Liver (tissue), 9 donors: ENCODE results near the gene CFAP68. TPM values are rescaled to one million over a fixed set of nuclear protein-coding genes. Genes with fewer than 3 reads are reported as not detected.

ENCODE experiments used
- DNase-seq: peaks from one replicate; pipeline ENCODE4 v3.0.0-alpha.2; 2017; ENCODE audit warnings: low spot score
- H3K27ac ChIP-seq, 2 donors: one replicate each; pipeline ENCODE4 v1.7.0; 2013; ENCODE audit warnings: inconsistent platforms in 2 of 2, low read length in 2 of 2, control low read depth in 1 of 2, low read depth in 1 of 2, mild to moderate bottlenecking in 1 of 2
- H3K27me3 ChIP-seq, 4 donors: one replicate each; pipeline versions ENCODE4 v1.6.1 to v1.7.0; 2013; ENCODE audit warnings: low read length in 3 of 4, inconsistent platforms in 1 of 4, mild to moderate bottlenecking in 1 of 4, moderate library complexity in 1 of 4; ENCODE audit not compliant: control insufficient read depth in 4 of 4, insufficient read depth in 4 of 4
- H3K36me3 ChIP-seq, 4 donors: one replicate each; pipeline versions ENCODE4 v1.6.1 to v1.7.0; 2013; ENCODE audit warnings: low read length in 3 of 4, mild to moderate bottlenecking in 3 of 4, low read depth in 1 of 4, moderate library complexity in 1 of 4; ENCODE audit not compliant: control insufficient read depth in 4 of 4, insufficient read depth in 3 of 4
- H3K4me1 ChIP-seq, 4 donors: one replicate each; pipeline versions ENCODE4 v1.6.1 to v1.7.0; 2013; ENCODE audit warnings: low read length in 3 of 4, mild to moderate bottlenecking in 3 of 4, moderate library complexity in 1 of 4; ENCODE audit not compliant: control insufficient read depth in 4 of 4, insufficient read depth in 4 of 4
- H3K4me3 ChIP-seq, 3 donors: one replicate each; pipeline versions ENCODE4 v1.6.1 to v1.7.0; 2013; ENCODE audit warnings: low read length in 3 of 3, control low read depth in 1 of 3, low read depth in 1 of 3, mild to moderate bottlenecking in 1 of 3
- H3K9ac ChIP-seq, 2 donors: one replicate each; pipeline ENCODE4 v1.7.0; 2013; ENCODE audit warnings: low read length in 2 of 2, mild to moderate bottlenecking in 2 of 2, moderate library complexity in 2 of 2, control low read depth in 1 of 2, low read depth in 1 of 2
- H3K9me3 ChIP-seq, 4 donors: one replicate each; pipeline versions ENCODE4 v1.6.1 to v1.7.0; 2013; ENCODE audit warnings: low read length in 3 of 4; ENCODE audit not compliant: control insufficient read depth in 4 of 4
- ATF3 ChIP-seq: IDR thresholded peaks from 2 replicates; pipeline ENCODE4 v1.6.1; 2016; ENCODE audit warnings: antibody characterized with exemption
- FOXA1 ChIP-seq: IDR thresholded peaks from 2 replicates; pipeline ENCODE4 v1.6.1; 2016; ENCODE audit warnings: antibody characterized with exemption
- FOXA2 ChIP-seq: IDR thresholded peaks from 2 replicates; pipeline ENCODE4 v1.6.1; 2016; ENCODE audit warnings: antibody characterized with exemption
- HNF4A ChIP-seq, 2 donors: conservative IDR thresholded peaks; 2 replicates each; pipeline ENCODE4 v1.6.1; 2016; ENCODE audit warnings: antibody characterized with exemption in 2 of 2, mild to moderate bottlenecking in 2 of 2
- HNF4G ChIP-seq: IDR thresholded peaks from 2 replicates; pipeline ENCODE4 v1.6.1; 2016; ENCODE audit warnings: antibody characterized with exemption
- JUND ChIP-seq, 2 donors: IDR thresholded peaks; 2 replicates each; pipeline ENCODE4 v1.6.1; 2016; ENCODE audit warnings: antibody characterized with exemption in 2 of 2
- NR2F2 ChIP-seq: IDR thresholded peaks from 2 replicates; pipeline ENCODE4 v1.6.1; 2016; ENCODE audit warnings: antibody characterized with exemption
- RAD21 ChIP-seq, 2 donors: IDR thresholded peaks; 2 replicates each; pipeline ENCODE4 v1.6.1; 2016; ENCODE audit warnings: antibody characterized with exemption in 2 of 2, mild to moderate bottlenecking in 2 of 2
- REST ChIP-seq: IDR thresholded peaks from 2 replicates; pipeline ENCODE4 v1.6.1; 2016; ENCODE audit warnings: antibody characterized with exemption, mild to moderate bottlenecking
- RXRA ChIP-seq, 2 donors: IDR thresholded peaks; 2 replicates each; pipeline ENCODE4 v1.6.1; 2017 to 2018; ENCODE audit warnings: antibody characterized with exemption in 2 of 2, mild to moderate bottlenecking in 1 of 2
- SP1 ChIP-seq: IDR thresholded peaks from 2 replicates; pipeline ENCODE4 v1.6.1; 2018; ENCODE audit warnings: antibody characterized with exemption, mild to moderate bottlenecking
- TAF1 ChIP-seq: conservative IDR thresholded peaks from 2 replicates; pipeline ENCODE4 v1.6.1; 2016; ENCODE audit warnings: antibody characterized with exemption, mild to moderate bottlenecking
- YY1 ChIP-seq: IDR thresholded peaks from 2 replicates; pipeline ENCODE4 v1.6.1; 2016; ENCODE audit warnings: antibody characterized with exemption, mild to moderate bottlenecking
- WGBS: extraction: QIAGEN DNeasy Blood & Tissue Kit; methylation state at CpG from one replicate; pipeline ENCODE4 v1.1.7; 2013; 5-methylcytosine and 5-hydroxymethylcytosine counted together
- polyA plus RNA-seq, 2 donors: library from polyadenylated mRNA; stranded (reverse) in 1 of 2; unstranded in 1 of 2; fragments of 200-250 nt in 1 of 2; fragments of >200 nt in 1 of 2; fragmentation: Nextera tagmentation in 1 of 2; extraction: Ambion mirVana in 1 of 2; gene quantifications; one replicate each; pipeline versions ENCODE4 v1.2.1 to v1.2.3, GENCODE V29; 2013 to 2015
- total RNA-seq, 2 donors: library from RNA; depleted of rRNA; stranded (reverse); fragments of >200 nt; gene quantifications; one replicate each; pipeline ENCODE4 v1.2.3, GENCODE V29; 2014
- TF ChIP-seq, protein P1 (sequence below): fragments of 150-350 bp; IDR thresholded peaks from 2 replicates; pipeline ENCODE4 v1.5.1; 2017; ENCODE audit warnings: improper control_type of control experiment, low read depth, low read length; ENCODE audit not compliant: missing input control
- TF ChIP-seq, protein P2 (sequence below): IDR thresholded peaks from 2 replicates; pipeline ENCODE4 v1.6.1; 2016; ENCODE audit warnings: antibody characterized with exemption
- TF ChIP-seq, protein P3 (sequence below): IDR thresholded peaks from 2 replicates; pipeline ENCODE4 v1.6.1; 2016; ENCODE audit warnings: antibody characterized with exemption
- donor health status: healthy.
- donor health status: healthy.
- donor health status: healthy.
- donor health status: healthy.
- donor health status: healthy.

The CFAP68 gene
- total and polyA plus RNA-seq, 4 donors, result 6.2 to 27.8 (median 13.8) TPM

DNA sequence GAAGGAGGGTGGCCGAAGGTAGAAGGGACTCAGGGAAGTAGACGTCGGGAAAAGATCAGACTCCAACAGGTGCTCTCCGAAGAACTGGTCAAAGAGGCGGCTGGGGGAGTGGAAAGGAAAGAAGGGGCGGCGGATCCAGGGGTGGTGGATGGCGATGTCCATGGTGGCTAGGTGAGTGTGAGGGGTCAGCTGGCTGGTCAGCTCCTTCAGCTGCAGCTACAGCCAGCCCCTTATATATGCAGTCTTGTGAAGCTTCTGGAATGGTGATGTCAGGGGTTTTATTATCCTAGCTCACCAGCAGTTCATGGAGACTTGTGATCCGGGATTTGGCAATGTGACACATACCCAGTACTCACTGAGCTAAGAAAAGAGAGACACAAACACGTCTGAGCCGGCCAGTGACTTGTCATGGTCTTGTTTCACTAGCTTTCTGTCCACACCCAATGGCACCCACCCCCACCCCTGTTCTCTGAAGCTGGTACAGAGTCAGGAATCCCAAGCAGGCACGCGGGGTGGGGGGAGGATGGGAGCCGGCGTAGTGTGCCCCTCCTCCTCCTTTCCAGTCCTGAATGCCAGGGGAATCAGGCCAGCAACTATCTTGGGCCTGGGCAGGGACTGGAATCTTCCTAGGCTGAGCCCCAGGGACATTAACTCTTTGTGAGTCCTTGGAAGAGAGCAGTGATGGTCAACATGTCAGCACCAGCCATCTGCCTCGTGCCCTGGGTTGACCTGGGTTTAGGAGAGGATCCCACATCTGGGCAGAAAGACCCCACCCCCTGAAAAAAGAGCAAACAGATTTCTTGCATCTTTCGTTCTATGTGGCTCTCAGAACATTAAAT is 32.4 kb downstream of the CFAP68 start, which contains the start of gene CRYAB:
Gene CRYAB (minus strand): TSS at position 208 of the 839 bp plus-strand sequence. CDS start 46 bp downstream, at position 162.
- no peaks in the 10 kb centered on the region for H3K9me3 ChIP-seq
- TF ChIP-seq SP1 (peak; percentile 34), YY1 (no peak)
- H3K36me3 ChIP-seq, result no peaks in the 10 kb centered on the region
- DNase-seq, result no peak
- peak within 1 kb of the TSS; percentile 50 to 62 for H3K27ac ChIP-seq
- H3K4me1 ChIP-seq, result no peaks in the 10 kb centered on the region
- H3K4me3 ChIP-seq, result peak within 1 kb of the TSS in 1 of 3 donors; percentile 11
- 54% methylated on average over 17 of the region's 17 CpGs for WGBS
- H3K9ac ChIP-seq, result no peak within 1 kb of the TSS
- H3K27me3 ChIP-seq, result no peaks in the 10 kb centered on the region

DNA sequence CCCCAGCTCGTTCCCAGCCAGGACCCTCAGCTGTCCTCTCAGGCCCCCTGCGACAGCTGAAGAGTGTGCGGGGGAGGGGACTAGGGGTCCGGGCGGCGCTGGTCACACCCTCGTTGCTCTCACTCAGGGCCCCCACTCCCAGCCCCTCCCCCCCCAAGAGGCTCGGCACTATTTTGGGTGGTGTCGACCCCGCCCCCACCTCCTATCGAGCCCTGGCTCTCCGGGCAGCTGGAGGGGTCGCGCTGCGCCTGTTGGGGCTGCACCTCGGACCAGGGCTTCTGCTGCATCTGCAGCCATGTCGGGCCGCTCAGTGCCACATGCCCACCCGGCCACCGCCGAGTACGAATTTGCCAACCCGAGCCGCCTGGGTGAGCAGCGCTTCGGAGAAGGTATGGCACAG is 33.2 kb downstream of the CFAP68 start, which contains the start of gene HSPB2:
Gene HSPB2 (plus strand): TSS at position 200 of the 400 bp plus-strand sequence. CDS start 96 bp downstream, at position 296.
- TF ChIP-seq ATF3 (no peak), SP1 (no peak), REST (no peak), FOXA2 (no peak), TAF1 (no peak), JUND (IDR thresholded peaks at IDR 0.05) (no peak), HNF4A (conservative IDR thresholded peaks at IDR 0.05) (no peak), FOXA1 (no peak), HNF4G (no peak), RAD21 (IDR thresholded peaks at IDR 0.05) (no peak), RXRA (IDR thresholded peaks at IDR 0.05) (no peak), NR2F2 (no peak), YY1 (no peak)
- TF ChIP-seq, protein P1, sequence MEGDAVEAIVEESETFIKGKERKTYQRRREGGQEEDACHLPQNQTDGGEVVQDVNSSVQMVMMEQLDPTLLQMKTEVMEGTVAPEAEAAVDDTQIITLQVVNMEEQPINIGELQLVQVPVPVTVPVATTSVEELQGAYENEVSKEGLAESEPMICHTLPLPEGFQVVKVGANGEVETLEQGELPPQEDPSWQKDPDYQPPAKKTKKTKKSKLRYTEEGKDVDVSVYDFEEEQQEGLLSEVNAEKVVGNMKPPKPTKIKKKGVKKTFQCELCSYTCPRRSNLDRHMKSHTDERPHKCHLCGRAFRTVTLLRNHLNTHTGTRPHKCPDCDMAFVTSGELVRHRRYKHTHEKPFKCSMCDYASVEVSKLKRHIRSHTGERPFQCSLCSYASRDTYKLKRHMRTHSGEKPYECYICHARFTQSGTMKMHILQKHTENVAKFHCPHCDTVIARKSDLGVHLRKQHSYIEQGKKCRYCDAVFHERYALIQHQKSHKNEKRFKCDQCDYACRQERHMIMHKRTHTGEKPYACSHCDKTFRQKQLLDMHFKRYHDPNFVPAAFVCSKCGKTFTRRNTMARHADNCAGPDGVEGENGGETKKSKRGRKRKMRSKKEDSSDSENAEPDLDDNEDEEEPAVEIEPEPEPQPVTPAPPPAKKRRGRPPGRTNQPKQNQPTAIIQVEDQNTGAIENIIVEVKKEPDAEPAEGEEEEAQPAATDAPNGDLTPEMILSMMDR, result no peak
- TF ChIP-seq, protein P2, sequence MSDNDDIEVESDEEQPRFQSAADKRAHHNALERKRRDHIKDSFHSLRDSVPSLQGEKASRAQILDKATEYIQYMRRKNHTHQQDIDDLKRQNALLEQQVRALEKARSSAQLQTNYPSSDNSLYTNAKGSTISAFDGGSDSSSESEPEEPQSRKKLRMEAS, result no peak
- TF ChIP-seq, protein P3, sequence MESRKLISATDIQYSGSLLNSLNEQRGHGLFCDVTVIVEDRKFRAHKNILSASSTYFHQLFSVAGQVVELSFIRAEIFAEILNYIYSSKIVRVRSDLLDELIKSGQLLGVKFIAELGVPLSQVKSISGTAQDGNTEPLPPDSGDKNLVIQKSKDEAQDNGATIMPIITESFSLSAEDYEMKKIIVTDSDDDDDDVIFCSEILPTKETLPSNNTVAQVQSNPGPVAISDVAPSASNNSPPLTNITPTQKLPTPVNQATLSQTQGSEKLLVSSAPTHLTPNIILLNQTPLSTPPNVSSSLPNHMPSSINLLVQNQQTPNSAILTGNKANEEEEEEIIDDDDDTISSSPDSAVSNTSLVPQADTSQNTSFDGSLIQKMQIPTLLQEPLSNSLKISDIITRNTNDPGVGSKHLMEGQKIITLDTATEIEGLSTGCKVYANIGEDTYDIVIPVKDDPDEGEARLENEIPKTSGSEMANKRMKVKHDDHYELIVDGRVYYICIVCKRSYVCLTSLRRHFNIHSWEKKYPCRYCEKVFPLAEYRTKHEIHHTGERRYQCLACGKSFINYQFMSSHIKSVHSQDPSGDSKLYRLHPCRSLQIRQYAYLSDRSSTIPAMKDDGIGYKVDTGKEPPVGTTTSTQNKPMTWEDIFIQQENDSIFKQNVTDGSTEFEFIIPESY, result no peak
- H3K27ac ChIP-seq, result peak within 1 kb of the TSS; percentile 50 to 74
- peak within 1 kb of the TSS in 1 of 3 donors; percentile 11 for H3K4me3 ChIP-seq
- no peaks in the 10 kb centered on the region for H3K4me1 ChIP-seq
- H3K27me3 ChIP-seq, result no peaks in the 10 kb centered on the region
- no peak within 1 kb of the TSS for H3K9ac ChIP-seq
- H3K36me3 ChIP-seq, result no peaks in the 10 kb centered on the region
- 29% methylated on average over 26 of the region's 26 CpGs for WGBS
- no peak for DNase-seq
- H3K9me3 ChIP-seq, result no peaks in the 10 kb centered on the region
